Measurements from ENCODE around the gene PSME1. TPM values are rescaled to one million over a fixed set of nuclear protein-coding genes. Genes with fewer than 3 reads are reported as not detected.

PSME1 gene
- total and polyA plus RNA-seq, 7 donors, result 49.2 to 122 (median 92.6) TPM

- Histone ChIP-seq H3K36me3 (ENCODE audit: insufficient read depth in 1 of 2, low read depth in 1 of 2) (peaks cover 13 to 50% of the 10 kb centered on the region in 2 donors), H3K9me3 (no peaks in the 10 kb centered on the region), H3K4me3 (no peak overlapping the region), H3K27me3 (ENCODE audit: insufficient read depth in 3 of 3, low read length in 2 of 3) (peaks cover 0 to 32% (median 0%) of the 10 kb centered on the region in 3 donors), H3K27ac (no peak overlapping the region), H3K4me1 (peaks cover 12% of the 10 kb centered on the region)
- WGBS, 3 donors, result 85 to 95% (median 88%) methylated on average over 3 of the region's 3 CpGs
- intact Hi-C loops (cut with DNase I), result no loop called here
- DNase-seq (no peak), ATAC-seq (no peak)
- no peak for TF ChIP-seq CTCF (IDR thresholded peaks at IDR 0.05)
These were observed 31.6 kb downstream of the PSME1 start for GRCh38 chr14:24167469-24168114.

GRCh38 chr14:24171422-24172260 lies 35.6 kb downstream of the PSME1 start, which contains the start of gene REC8:
TSS of gene REC8 (plus strand) at chr14:24172080. CDS start at chr14:24172553, 473 bp downstream.
- peak; percentile 37 to 69 (median 65) for ATAC-seq
- WGBS, 3 donors, result 7 to 11% (median 11%) methylated on average over 62 to 63 of the region's 63 CpGs
- intact Hi-C loops (cut with DNase I), result no loop called here
- H3K27ac ChIP-seq, result no peak within 1 kb of the TSS
- peaks cover 3 to 16% of the 10 kb centered on the region in 2 donors for H3K36me3 ChIP-seq (ENCODE audit: insufficient read depth in 1 of 2, low read depth in 1 of 2)
- H3K4me3 ChIP-seq, result peak within 1 kb of the TSS; percentile 40
- peak; percentile 57 to 79 for DNase-seq
- H3K27me3 ChIP-seq (ENCODE audit: insufficient read depth in 3 of 3, low read length in 2 of 3), result peaks cover 0 to 36% (median 0%) of the 10 kb centered on the region in 3 donors
- no peak for TF ChIP-seq CTCF (IDR thresholded peaks at IDR 0.05)
- H3K9me3 ChIP-seq, result no peaks in the 10 kb centered on the region
- peaks cover 11% of the 10 kb centered on the region for H3K4me1 ChIP-seq

GRCh38 chr14:24172261-24172860 lies 36.4 kb downstream of the PSME1 start:
- H3K4me1 ChIP-seq, result peaks cover 11% of the 10 kb centered on the region
- TF ChIP-seq CTCF (IDR thresholded peaks at IDR 0.05), result no peak
- peaks cover 0 to 36% (median 0%) of the 10 kb centered on the region in 3 donors for H3K27me3 ChIP-seq (ENCODE audit: insufficient read depth in 3 of 3, low read length in 2 of 3)
- H3K9me3 ChIP-seq, result no peaks in the 10 kb centered on the region
- no peak overlapping the region for H3K27ac ChIP-seq
- ATAC-seq (peak; percentile 2 to 37 (median 22)), DNase-seq (peak in 1 of 2 donors; percentile 46)
- peak overlapping the region; percentile 40 for H3K4me3 ChIP-seq
- peaks cover 0 to 16% of the 10 kb centered on the region in 2 donors for H3K36me3 ChIP-seq (ENCODE audit: insufficient read depth in 1 of 2, low read depth in 1 of 2)
- WGBS, 3 donors, result 20 to 27% (median 23%) methylated on average over 30 of the region's 30 CpGs
- intact Hi-C loops (cut with DNase I), result no loop called here

- DNase-seq, result peak in 1 of 2 donors; percentile 47
- 41 to 47% (median 44%) methylated on average over 20 of the region's 20 CpGs for whole genome bisulfite sequencing, 3 donors
- intact Hi-C loops (cut with DNase I), result no loop called here
- no peak for TF ChIP-seq CTCF (IDR thresholded peaks at IDR 0.05)
- Histone ChIP-seq H3K27me3 (ENCODE audit: insufficient read depth in 3 of 3, low read length in 2 of 3) (peaks cover 0 to 36% (median 0%) of the 10 kb centered on the region in 3 donors), H3K4me3 (no peak overlapping the region), H3K4me1 (peaks cover 11% of the 10 kb centered on the region), H3K9me3 (no peaks in the 10 kb centered on the region), H3K27ac (no peak overlapping the region), H3K36me3 (ENCODE audit: insufficient read depth in 1 of 2, low read depth in 1 of 2) (peaks cover 0 to 16% of the 10 kb centered on the region in 2 donors)
- peak; percentile 9 to 50 (median 34) for ATAC-seq
These were observed 36.9 kb downstream of the PSME1 start for GRCh38 chr14:24172871-24173281.

Data from psoas muscle (tissue), 8 donors.